Cerebellar cortex (tissue), 1 donor: ENCODE measurements around the gene CYSLTR2.

Source experiments
- DNase-seq: peaks from one replicate; pipeline ENCODE4 v3.0.0-alpha.2; 2015; ENCODE audit warnings: low spot score

Gene CYSLTR2

GRCh38 chr13:48739386-48739964 lies 85.7 kb downstream of the CYSLTR2 start:
- no peak for DNase-seq

- no peak for DNase-seq
Observed at GRCh38 chr13:48741377-48741776, 87.6 kb downstream of the CYSLTR2 start.

GRCh38 chr13:48746821-48747220 lies 93.1 kb downstream of the CYSLTR2 start:
- no peak for DNase-seq

GRCh38 chr13:48748681-48749080 lies 95.0 kb downstream of the CYSLTR2 start:
- DNase-seq, result no peak

- DNase-seq, result no peak
Observed at GRCh38 chr13:48749144-48749543, 95.4 kb downstream of the CYSLTR2 start.

- DNase-seq, result peak; percentile 16
Observed at GRCh38 chr13:48749699-48750473, 96.2 kb downstream of the CYSLTR2 start.

- DNase-seq, result no peak
Observed at GRCh38 chr13:48750588-48751383, 97.1 kb downstream of the CYSLTR2 start.

- DNase-seq, result no peak
Observed at GRCh38 chr13:48760626-48761025, 106.9 kb downstream of the CYSLTR2 start.
